Measurements from ENCODE around the gene TMEM161A. TPM values are rescaled to one million over a fixed set of nuclear protein-coding genes. Genes with fewer than 3 reads are reported as not detected.

The TMEM161A gene
- total and polyA plus RNA-seq, 2 of the 13 experiments (the other 11 are each of a cell fraction or from before 2014, with no cell fraction given): 25.9 to 31.4 TPM

DNA sequence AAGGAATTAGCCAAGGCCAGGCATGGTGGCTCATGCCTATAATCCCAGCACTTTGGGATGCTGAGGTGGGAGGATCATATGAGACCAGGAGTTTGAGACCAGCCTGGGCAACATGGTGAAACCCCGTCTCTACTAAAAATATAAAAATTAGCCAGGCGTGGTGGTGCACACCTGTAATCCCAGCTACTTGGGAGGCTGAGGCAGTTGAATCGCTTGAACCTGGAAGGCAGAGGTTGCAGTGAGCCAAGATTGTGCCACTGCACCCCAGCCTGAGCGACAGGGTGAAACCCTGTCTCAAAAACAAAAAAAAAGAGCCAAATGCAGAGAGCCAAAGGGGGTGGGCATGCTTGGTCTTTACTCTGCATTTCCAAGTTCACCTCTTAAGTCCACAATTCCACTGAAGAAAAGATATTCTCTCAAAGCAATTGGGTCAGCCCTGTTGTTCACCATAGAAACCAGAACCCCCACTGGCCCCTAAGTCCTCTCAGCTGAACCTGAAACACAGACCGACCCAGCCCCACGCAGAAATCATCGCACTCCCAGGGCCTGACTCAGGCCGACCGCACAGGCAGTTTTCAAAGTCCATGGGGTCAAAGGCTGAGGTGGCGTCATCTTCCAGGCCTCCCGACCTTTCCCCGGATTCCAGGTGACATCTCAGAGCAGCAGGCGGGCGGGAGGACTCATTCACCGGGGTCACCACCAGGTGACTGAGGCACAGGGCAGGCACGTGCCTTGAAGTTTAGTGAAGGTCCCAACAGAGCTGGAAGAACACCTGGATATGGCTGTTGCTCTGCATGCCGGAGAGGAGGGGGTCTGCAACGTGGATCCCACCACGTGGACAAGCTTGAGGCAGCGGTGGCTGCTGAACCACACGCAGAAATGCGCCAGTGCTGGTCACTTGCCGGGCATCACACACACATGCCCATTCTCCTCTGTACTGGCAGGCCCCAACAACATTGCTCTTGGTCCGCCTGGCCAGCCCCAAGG lies 41.3 kb downstream of the TMEM161A start (continued):
- TF ChIP-seq, protein P1, sequence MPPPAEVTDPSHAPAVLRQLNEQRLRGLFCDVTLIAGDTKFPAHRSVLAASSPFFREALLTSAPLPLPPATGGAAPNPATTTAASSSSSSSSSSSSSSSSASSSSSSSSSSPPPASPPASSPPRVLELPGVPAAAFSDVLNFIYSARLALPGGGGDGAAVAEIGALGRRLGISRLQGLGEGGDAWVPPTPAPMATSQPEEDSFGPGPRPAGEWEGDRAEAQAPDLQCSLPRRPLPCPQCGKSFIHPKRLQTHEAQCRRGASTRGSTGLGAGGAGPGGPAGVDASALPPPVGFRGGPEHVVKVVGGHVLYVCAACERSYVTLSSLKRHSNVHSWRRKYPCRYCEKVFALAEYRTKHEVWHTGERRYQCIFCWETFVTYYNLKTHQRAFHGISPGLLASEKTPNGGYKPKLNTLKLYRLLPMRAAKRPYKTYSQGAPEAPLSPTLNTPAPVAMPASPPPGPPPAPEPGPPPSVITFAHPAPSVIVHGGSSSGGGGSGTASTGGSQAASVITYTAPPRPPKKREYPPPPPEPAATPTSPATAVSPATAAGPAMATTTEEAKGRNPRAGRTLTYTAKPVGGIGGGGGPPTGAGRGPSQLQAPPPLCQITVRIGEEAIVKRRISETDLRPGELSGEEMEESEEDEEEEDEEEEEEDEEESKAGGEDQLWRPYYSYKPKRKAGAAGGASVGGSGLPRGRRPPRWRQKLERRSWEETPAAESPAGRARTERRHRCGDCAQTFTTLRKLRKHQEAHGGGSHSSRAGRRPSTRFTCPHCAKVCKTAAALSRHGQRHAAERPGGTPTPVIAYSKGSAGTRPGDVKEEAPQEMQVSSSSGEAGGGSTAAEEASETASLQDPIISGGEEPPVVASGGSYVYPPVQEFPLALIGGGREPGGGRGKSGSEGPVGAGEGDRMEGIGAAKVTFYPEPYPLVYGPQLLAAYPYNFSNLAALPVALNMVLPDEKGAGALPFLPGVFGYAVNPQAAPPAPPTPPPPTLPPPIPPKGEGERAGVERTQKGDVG (CRISPR knock-in tag; IDR thresholded peaks at IDR 0.05; ENCODE audit: borderline replicate concordance): peak; percentile 88; the same call in 1 of the 2 replicates
- TF ChIP-seq BRD4 (CRISPR knock-in tag; IDR thresholded peaks at IDR 0.05) (peak; percentile 71), ZNF891 (CRISPR knock-in tag; IDR thresholded peaks at IDR 0.05) (peak; percentile 53), ZNF335 (CRISPR knock-in tag; IDR thresholded peaks at IDR 0.05) (peak; percentile 55), MLLT10 (CRISPR knock-in tag; IDR thresholded peaks at IDR 0.05) (no peak), HMG20A (CRISPR knock-in tag; IDR thresholded peaks at IDR 0.05; ENCODE audit: borderline replicate concordance) (peak; percentile 77; the same call in 1 of the 2 replicates), RXRB (CRISPR knock-in tag; IDR thresholded peaks at IDR 0.05; ENCODE audit: borderline replicate concordance) (peak; percentile 100), HOXA5 (CRISPR knock-in tag; IDR thresholded peaks at IDR 0.05) (peak; percentile 89), MYC (CRISPR knock-in tag; IDR thresholded peaks at IDR 0.05; ENCODE audit: borderline replicate concordance) (peak; percentile 92), DNMT3B (CRISPR knock-in tag; conservative IDR thresholded peaks at IDR 0.05) (no peak; the same call in 1 of the 2 replicates), ZFP90 (CRISPR knock-in tag; IDR thresholded peaks at IDR 0.05; ENCODE audit: borderline replicate concordance) (peak; percentile 63; the same call in 1 of the 2 replicates)
- TF ChIP-seq, protein P2, sequence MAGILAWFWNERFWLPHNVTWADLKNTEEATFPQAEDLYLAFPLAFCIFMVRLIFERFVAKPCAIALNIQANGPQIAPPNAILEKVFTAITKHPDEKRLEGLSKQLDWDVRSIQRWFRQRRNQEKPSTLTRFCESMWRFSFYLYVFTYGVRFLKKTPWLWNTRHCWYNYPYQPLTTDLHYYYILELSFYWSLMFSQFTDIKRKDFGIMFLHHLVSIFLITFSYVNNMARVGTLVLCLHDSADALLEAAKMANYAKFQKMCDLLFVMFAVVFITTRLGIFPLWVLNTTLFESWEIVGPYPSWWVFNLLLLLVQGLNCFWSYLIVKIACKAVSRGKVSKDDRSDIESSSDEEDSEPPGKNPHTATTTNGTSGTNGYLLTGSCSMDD (CRISPR knock-in tag; IDR thresholded peaks at IDR 0.05): 0 out of 2 replicates have a peak, but pooled peaks have one; percentile 48
- TF ChIP-seq, protein P3, sequence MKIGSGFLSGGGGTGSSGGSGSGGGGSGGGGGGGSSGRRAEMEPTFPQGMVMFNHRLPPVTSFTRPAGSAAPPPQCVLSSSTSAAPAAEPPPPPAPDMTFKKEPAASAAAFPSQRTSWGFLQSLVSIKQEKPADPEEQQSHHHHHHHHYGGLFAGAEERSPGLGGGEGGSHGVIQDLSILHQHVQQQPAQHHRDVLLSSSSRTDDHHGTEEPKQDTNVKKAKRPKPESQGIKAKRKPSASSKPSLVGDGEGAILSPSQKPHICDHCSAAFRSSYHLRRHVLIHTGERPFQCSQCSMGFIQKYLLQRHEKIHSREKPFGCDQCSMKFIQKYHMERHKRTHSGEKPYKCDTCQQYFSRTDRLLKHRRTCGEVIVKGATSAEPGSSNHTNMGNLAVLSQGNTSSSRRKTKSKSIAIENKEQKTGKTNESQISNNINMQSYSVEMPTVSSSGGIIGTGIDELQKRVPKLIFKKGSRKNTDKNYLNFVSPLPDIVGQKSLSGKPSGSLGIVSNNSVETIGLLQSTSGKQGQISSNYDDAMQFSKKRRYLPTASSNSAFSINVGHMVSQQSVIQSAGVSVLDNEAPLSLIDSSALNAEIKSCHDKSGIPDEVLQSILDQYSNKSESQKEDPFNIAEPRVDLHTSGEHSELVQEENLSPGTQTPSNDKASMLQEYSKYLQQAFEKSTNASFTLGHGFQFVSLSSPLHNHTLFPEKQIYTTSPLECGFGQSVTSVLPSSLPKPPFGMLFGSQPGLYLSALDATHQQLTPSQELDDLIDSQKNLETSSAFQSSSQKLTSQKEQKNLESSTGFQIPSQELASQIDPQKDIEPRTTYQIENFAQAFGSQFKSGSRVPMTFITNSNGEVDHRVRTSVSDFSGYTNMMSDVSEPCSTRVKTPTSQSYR (CRISPR knock-in tag; IDR thresholded peaks at IDR 0.05; ENCODE audit: borderline replicate concordance): peak; percentile 49
- TF ChIP-seq, protein P4, sequence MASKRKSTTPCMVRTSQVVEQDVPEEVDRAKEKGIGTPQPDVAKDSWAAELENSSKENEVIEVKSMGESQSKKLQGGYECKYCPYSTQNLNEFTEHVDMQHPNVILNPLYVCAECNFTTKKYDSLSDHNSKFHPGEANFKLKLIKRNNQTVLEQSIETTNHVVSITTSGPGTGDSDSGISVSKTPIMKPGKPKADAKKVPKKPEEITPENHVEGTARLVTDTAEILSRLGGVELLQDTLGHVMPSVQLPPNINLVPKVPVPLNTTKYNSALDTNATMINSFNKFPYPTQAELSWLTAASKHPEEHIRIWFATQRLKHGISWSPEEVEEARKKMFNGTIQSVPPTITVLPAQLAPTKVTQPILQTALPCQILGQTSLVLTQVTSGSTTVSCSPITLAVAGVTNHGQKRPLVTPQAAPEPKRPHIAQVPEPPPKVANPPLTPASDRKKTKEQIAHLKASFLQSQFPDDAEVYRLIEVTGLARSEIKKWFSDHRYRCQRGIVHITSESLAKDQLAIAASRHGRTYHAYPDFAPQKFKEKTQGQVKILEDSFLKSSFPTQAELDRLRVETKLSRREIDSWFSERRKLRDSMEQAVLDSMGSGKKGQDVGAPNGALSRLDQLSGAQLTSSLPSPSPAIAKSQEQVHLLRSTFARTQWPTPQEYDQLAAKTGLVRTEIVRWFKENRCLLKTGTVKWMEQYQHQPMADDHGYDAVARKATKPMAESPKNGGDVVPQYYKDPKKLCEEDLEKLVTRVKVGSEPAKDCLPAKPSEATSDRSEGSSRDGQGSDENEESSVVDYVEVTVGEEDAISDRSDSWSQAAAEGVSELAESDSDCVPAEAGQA (IDR thresholded peaks at IDR 0.05; ENCODE audit: low read depth): peak; percentile 78
- TF ChIP-seq, protein P4 (CRISPR knock-in tag; IDR thresholded peaks at IDR 0.05; ENCODE audit: borderline replicate concordance): no peak
